ENCODE data around the gene RALGDS.
"Not testable (repeated sequence)": the region's sequence is repeated elsewhere in the genome, so short reads cannot be mapped to it uniquely, and the experiment has no call there.

Gene RALGDS

GRCh38 chr9:133067006-133067405, 54.0 kb downstream of the RALGDS start:
- no peak for DNase-seq (ENCODE audit: low spot score)

GRCh38 chr9:133066181-133066983, 54.7 kb downstream of the RALGDS start:
- DNase-seq (ENCODE audit: low spot score) = no peak

GRCh38 chr9:133065070-133065388, 56.0 kb downstream of the RALGDS start:
- DNase-seq (ENCODE audit: low spot score) = no peak

GRCh38 chr9:133064241-133065069, 56.6 kb downstream of the RALGDS start:
- no peak for DNase-seq (ENCODE audit: low spot score)

GRCh38 chr9:133063500-133064231, 57.4 kb downstream of the RALGDS start:
- no peak for DNase-seq (ENCODE audit: low spot score)

- no peak for DNase-seq (ENCODE audit: low spot score)
These were observed 57.9 kb downstream of the RALGDS start for GRCh38 chr9:133063159-133063499.

- DNase-seq (ENCODE audit: low spot score) = not testable (repeated sequence)
These were observed 58.5 kb downstream of the RALGDS start for GRCh38 chr9:133062569-133062968.

- DNase-seq (ENCODE audit: low spot score) = not testable (repeated sequence)
These were observed 59.3 kb downstream of the RALGDS start, which contains the start of gene CEL for GRCh38 chr9:133061764-133062145. CEL (plus strand) TSS chr9:133061981; CDS start chr9:133062003, 22 bp downstream.

GRCh38 chr9:133061019-133061763, 59.8 kb downstream of the RALGDS start:
- not testable (repeated sequence) for DNase-seq (ENCODE audit: low spot score)

- DNase-seq (ENCODE audit: low spot score) = no peak
These were observed 60.6 kb downstream of the RALGDS start for GRCh38 chr9:133060417-133060841.

- no peak for DNase-seq (ENCODE audit: low spot score)
These were observed 61.4 kb downstream of the RALGDS start for GRCh38 chr9:133059623-133060022.

GRCh38 chr9:133058550-133059320, 62.3 kb downstream of the RALGDS start:
- DNase-seq (ENCODE audit: low spot score) = no peak

GRCh38 chr9:133058071-133058470, 63.0 kb downstream of the RALGDS start:
- DNase-seq (ENCODE audit: low spot score) = no peak

GRCh38 chr9:133057553-133057952, 63.5 kb downstream of the RALGDS start:
- no peak for DNase-seq (ENCODE audit: low spot score)

GRCh38 chr9:133057006-133057405, 64.0 kb downstream of the RALGDS start:
- DNase-seq (ENCODE audit: low spot score) = no peak

- DNase-seq (ENCODE audit: low spot score) = no peak
These were observed 64.5 kb downstream of the RALGDS start for GRCh38 chr9:133056533-133056932.

- no peak for DNase-seq (ENCODE audit: low spot score)
These were observed 65.1 kb downstream of the RALGDS start for GRCh38 chr9:133055788-133056420.

GRCh38 chr9:133054966-133055365, 66.1 kb downstream of the RALGDS start:
- DNase-seq (ENCODE audit: low spot score) = no peak

- no peak for DNase-seq (ENCODE audit: low spot score)
These were observed 66.7 kb downstream of the RALGDS start for GRCh38 chr9:133054194-133054890.

GRCh38 chr9:133051966-133052539, 69.0 kb downstream of the RALGDS start:
- no peak for DNase-seq (ENCODE audit: low spot score)
